ENCODE measurements around the gene LPCAT1.

LPCAT1 gene

DNA sequence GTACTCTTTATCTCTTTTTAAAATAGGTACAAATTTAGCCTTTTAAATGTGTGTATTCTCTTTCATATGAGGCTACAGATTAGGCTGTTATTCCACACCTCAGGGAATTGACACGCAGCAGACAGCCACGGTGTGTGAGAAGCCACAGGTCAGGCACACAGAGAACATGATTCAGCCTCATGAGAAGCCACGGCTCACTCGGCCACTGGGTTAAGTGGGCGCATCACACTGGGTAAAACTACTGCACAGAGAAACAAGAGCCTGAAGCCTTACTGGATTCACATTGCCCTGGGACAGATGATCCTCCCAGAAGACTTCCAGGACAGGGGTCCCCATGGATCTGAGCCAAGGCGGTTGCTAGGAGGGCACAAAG is 28.2 kb downstream of the LPCAT1 start:
- peak; percentile 23 for DNase-seq (ENCODE audit: low read depth)

DNA sequence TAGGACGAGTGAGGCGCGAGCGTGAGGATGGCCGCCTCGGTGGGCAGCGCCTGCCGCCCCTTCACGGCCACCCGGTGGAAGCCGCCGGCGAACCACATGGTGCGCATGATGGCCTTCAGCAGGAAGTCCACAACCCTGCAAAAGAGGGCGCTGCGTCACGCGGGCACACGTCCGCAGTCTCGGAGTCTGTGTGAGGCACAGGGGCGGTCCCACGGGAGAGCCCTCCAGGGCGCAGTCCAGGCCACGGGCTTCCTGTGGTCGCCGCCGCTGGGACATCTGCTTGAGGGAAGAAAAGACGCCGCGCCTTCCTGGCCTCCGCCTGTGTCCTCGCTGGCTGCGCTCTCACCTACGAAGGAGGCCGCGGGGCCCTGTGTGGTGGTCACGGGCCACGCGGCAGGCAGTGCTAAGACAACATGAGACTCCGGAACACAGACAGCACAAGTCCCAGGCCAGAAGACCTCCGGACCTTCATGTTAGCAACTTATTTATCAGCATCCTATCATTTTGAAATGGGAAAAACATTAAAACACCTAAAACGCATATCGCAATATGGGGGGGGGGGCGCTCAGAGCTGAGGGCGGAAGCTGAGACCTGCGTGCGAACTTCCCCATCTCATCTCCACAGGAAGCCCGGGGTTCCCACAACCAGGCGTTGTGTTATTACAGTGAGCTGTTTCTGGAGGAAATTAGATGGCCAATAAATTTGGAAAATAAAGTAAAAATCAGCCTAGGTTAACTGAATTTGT is 28.8 kb downstream of the LPCAT1 start:
- DNase-seq (ENCODE audit: low read depth): peak; percentile 36

DNA sequence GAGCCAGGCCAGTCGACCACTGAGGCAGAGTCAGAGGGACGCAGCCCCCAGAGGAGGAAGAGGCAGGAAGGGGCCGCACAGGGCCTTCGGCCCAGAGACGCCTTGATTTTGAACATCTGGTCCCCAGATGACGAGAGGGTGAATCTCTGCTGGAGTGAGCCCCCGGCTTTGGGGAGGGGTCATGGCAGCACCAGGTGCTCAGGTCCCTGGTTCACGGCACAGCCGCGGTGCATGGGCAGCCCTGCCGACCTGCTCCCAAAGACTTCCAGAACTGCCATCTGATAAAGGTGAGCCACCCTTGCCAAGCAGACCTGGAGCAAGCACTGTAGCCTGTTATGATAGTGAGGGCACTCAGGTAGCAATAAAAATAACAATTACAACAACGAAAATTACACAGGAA is 29.8 kb downstream of the LPCAT1 start:
- DNase-seq (ENCODE audit: low read depth): no peak

DNA sequence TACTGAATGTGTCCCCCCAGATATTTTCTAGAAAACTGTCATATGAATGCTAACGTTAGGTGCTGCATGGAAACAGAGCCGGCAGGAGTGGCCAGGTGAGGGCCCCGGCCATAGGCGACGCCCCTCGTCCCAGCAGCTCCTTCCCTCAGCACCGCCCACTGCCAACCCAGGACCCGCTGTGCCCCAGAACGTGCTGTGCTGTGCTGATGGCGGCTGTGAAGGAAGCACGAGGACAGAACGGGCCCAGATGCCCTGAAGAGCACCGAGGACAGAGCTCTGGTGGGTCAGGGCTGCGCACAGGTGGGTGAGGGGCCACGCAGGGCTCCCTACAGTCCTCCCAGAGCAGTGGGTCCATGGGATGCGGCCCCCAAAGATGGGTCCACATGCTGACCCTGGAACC is 30.3 kb downstream of the LPCAT1 start:
- no peak for DNase-seq (ENCODE audit: low read depth)

DNA sequence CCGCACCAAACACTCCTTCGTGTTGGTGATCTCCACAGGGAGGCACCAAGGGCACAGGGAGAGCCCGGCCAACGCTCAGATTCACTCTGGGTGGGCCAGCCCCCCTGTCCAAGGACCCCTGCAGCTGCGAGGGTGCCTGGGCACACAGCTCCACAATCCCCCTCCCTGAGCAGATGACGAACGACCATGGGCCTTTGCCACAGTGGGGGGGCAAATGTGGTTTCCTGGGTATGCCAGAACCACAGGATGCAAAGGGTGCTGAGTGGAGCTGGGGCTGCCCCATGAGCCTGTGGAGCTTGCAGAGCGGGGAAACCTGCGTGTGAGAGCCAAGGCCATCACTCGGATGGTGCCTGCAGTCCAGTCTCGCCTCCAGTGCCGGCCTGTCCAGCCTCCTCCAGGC is 31.0 kb downstream of the LPCAT1 start:
- no peak for DNase-seq (ENCODE audit: low read depth)

DNA sequence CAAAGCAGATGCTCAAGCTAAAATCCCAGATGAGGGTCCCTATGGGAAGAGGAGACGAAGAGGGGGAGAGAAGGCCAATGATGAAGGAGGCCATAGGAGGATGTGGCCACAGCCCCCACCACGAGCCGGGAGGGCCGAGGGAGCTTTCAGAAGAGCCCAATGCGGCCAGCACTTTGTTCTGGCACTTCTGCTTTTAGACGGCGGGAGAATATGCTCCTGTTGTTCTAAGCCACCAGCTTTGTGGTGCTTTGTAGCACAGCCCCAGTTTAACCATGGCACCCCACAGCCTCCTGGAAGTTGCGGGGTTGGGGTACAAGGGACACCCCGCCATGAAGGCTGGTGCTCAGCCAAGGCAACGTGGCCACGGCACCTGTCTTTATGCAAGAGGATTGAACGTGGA is 33.4 kb downstream of the LPCAT1 start:
- no peak for DNase-seq (ENCODE audit: low read depth)

DNA sequence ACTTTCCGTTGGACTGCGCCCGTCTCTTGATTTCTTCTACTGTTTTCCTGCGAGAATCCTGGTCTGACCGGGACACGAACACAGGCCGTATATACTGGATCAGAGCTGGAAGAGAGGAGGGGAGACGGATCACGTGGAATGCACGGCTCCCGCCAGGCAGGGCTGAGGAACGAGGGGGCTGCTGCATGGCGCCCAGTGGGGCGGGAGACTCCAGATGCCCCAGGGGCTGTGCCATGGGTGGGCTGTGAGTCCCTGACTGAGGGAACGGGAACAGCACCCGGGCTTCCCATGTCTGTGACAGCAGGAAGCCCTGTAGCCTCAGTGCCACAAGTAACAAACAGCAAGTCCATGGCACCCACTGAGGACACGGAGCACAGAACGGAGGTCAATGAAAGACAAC is 34.0 kb downstream of the LPCAT1 start:
- DNase-seq (ENCODE audit: low read depth): no peak

DNA sequence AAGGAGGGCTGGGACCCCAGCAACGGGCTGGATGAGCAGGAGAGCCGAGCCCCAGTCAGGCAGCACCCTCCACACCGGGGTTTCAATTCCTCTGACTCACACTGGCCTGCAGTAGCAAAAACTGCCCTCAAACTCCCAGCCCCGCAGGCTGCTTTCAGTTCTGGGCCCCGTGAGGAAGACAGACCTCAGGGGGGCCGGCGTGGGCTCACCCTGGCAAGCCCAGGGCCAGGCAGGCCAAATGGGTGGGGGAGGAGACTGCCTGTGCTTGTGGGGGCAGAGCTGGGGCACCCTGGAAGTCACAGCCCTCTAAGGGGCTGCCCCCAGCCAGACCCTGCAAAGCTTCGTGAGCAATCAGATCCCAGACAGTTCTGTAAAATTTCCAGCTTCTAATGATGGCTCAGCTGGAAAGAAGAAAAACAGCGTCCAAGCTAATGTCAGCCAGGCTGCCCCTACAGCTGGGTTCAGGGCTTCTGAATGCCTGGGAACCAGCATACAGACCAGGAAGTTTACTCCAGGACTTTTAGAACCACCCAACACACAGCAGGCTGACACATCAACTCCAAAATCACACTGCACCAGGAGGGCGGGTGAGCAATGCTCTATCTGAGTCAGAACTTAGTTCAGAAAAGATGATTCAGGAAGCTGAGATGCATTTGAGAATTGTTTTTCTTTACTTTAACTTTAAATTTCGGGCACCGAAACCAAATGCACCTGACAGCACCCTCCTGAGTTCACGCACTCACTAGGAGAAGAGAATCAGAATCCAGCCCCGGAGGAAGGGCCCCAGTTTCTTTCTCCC is 34.7 kb downstream of the LPCAT1 start:
- peak; percentile 46 for DNase-seq (ENCODE audit: low read depth)

DNA sequence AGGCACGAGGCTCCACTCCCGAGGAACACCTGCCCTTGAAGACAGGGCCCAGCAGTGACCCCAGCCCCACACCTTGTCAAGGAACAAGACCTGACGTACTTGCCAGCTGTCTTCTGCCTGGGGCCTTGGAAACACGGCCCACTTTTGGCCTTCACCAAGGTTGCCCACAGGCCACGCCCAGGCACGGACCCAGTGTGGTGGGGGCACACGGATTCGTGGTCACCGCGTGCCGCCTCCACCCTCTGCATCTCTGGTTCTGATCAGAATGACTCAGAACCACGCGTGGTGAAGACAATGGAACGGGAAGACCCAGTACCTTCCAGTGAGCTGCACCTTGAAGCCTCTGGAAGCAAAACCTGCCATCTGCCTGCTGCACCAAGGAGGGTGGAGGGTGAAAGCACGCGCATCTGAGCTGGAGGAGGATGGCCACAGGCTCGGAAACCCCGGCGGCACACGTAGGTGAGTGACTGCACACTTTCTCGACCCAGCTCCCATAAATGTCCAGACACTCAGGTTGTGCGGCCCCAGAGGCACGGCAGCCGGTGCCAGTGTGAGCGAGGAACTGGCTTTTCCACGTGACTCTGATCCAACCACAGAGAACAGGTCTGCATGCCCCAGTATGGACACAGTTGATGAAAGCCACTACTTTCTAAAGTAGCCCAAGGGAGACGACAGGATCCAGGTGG is 36.5 kb downstream of the LPCAT1 start:
- no peak for DNase-seq (ENCODE audit: low read depth)

DNA sequence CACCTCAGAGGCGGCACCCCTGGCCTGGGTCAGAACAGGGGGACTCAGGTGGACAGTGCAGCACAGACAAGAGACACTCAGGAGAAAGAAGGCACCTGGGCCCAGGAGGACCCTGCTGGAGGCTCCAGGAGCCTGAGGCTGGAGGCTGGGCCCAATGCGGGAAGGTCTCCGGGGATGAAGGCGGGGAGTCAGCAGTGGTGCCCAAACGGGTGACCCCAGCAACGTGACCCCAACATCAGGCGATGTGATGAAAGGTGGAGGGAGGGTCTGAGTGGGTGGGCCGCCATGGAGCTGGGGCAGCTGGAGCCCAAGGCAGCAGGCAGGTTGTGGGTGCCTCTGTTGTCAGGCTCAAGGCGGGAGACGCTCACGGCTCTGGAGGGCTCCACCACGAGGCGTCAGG is 37.5 kb downstream of the LPCAT1 start:
- no peak for DNase-seq (ENCODE audit: low read depth)

DNA sequence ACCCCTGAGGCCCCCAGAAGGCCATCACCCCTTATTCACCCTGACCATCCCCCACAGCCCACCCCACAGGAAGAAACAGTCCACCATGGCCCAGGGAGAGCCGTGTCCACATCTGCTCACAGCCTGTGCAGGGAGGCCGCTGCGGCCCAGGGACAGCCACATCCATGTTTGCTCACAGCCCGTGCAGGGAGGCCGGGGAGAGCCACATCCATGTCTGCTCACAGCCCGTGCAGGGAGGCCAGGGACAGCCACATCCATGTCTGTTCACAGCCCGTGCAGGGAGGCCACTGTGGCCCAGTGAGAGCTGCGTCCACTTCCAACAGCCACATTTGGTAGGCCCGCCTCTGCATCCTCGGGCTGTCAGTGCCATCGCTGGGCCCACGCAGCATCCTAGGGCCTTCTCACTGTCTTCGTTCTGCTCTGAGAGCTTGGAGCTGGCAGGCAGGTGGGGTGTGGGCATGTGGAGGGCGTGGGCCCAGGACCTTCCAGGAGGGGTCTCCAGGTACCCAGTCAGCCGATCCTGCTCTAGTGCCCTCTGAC is 38.1 kb downstream of the LPCAT1 start:
- DNase-seq (ENCODE audit: low read depth): no peak

DNA sequence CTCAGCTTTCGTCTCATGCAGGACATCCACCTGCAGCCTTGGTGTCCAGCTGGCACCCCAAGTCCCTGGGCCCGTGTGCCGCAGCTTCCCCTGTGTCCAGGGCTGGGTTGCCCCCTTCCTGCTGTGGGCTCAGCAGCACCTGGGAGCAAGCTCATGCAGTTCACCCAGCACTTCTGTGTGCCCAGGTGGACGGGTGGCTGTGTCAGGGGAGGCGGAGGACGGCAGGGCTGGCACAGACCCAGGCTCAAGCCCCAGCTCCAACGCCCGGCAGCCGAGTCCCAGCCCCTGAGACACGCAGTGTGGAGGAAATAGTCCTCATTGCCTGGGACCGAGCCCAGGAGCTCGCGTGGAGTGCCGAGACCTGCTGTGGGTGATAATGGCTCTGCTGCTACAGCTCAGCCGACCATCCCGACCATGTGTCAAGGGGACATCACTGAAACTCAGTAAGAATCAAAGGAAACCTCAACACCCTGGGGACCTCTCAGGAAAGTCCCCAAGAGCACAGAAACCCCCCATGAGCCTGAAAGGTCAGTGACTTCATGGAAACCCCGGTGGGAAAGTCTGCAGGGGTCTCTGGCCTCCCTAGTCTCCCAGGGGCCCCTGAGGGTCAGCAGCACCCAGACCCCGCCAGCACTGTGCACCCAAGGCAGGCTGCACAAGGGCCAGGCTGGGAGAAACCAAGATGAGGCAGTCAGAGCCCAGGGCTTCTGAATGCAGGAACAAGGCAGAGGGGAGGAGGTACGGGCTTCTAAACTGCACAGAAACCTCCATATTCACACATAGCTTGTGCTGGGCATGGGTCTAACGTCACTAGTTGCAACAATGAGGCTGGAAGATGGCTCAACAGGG is 38.8 kb downstream of the LPCAT1 start:
- DNase-seq (ENCODE audit: low read depth): no peak

DNA sequence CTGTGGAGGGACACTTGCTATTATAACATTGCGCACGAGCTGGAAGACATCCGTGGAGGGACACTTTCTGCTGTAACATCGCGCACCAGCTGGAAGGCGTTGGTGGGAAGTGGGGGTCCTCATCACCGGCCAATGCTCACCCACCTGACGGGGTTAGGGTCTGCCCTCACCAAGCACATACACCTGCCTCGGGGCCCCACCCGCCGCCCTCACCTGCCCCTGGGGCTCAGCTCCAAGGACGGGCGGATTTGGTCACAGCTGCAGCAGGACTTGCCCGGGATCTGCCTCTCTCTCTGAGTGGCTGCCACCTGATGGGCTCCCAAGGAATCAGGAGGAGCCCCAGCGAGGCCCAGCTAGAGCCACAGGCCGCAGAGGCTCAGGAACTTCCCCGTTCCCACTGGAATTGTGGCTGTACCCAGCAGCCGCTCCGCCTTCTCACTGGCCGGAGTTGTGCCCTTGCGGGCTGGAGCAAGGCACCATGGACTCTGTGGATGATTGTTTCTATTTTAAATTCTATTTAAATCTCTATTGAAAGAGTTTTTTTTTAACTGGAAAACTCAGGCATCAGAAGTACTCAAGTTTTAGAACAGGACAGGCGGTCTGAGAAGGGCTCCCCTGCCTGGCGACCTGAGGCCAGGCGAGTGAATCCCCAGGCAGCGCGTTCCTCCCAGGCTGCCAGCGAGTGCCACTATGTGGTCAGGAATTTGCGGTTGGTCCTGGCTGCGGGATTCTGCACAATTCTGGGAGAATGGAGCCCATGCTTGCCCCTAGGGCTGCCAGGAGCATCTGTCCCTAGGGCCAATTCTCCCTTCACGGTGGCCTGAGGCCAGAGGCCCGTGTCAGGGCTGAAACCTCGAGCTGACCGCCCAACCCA is 39.7 kb downstream of the LPCAT1 start:
- no peak for DNase-seq (ENCODE audit: low read depth)

DNA sequence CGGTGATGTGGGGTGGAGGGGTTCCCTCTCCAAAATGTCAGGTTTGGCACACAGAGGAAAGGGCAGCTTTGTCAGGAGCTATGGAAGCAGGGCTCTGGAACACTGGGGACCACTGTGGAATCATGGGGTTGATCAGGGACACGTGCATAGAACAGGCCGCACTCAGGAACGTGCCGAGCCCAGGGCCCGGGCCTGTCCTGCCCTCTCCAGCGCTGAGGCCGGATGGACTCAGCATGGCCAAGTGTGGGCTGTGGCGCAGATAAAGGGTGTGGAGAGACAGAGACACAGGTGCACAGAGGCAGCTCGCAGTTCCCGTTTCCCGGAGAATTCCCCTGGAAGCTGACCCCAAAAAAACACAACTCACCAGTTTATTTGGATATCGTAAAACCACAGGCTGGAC is 40.7 kb downstream of the LPCAT1 start:
- no peak for DNase-seq (ENCODE audit: low read depth)

DNA sequence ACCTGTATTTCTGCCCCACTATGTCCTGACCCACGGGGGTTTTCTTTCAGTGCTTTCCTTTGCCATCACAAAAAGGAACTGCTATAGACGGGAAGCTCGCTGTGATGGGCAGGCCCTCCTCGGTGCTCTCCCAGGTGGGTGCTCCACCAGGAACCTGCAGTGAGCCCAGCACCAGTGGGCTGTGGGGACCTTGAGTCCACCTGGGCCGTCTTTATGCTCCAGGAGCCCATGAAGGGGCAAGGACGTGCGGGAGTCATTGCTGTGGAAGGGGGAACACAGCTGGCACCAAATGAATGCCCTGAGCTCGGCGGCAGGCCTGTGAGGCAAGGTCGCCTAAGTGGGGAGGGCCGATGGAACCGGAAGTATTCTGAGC is 41.8 kb downstream of the LPCAT1 start:
- DNase-seq (ENCODE audit: low read depth): no peak

DNA sequence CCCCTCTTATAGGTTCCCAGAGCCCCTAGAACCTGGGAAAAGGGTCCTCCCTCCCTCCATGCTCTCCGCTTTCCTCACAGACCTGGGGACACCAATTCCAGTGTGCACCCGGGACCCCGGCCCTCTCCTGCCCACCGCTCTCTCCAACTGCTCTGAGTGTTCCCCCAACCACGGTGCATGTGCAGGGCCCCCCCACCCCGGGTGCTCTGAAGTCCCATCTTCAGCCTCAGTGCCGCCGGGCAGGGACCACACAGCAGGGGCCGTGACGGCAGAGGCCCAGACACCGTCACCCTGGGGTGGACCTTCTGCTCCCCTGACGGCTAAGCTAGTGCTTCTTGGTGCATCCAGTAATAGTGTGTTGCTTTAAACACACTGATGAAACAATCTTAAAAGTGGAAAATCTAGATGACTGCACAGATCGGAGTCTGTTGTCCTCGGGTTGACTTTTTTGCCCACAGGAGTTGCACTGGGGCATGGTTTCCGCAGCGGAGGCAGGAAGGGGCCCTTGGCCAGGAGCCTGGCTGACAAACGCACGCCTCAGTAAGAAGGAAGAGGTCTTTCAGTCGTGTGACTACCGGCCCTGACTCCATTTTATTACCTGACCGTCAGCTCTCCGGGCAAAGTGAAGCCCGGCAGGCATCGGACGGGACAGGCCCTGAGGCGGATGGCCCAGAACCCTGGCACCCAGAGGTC is 42.3 kb downstream of the LPCAT1 start:
- DNase-seq (ENCODE audit: low read depth): no peak

DNA sequence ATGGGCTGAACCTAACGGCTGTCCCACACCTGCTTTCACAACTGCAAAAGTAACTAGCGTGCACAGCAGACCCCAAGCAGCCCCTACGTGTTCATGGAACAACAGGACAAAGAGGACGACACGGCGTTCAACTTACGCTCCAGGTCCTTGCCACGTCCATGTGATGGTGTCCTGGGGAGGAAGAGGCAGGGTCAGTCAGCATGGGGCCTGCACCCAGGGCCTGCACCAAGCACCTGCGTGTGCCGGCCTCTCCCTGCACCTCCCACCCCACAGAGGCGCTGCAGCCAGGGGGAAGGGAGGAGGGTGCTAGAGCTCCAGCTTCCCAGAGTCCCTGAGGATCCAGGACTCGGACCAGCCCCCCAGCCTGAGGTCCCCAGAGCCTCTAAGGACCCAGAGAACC is 43.0 kb downstream of the LPCAT1 start:
- no peak for DNase-seq (ENCODE audit: low read depth)

DNA sequence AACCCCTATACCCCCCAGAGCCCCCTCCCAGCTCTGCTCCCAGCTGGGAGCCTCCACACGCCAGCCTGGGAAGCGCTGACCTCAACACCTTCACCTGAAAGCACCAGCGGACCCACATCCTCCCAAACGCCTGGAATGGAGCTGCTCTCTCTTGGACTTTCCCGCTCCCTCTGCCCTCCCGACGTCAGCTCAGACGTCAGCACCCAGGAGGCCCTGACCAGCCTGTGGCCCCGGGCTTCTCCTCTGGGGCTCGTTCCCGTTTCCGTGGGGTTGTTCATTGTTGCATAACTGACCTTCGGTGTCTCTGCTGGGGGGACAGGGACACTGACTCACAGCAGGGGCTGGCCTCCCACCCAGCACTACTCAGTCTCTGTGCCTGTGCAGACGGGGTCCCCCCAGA is 43.5 kb downstream of the LPCAT1 start:
- no peak for DNase-seq (ENCODE audit: low read depth)

DNA sequence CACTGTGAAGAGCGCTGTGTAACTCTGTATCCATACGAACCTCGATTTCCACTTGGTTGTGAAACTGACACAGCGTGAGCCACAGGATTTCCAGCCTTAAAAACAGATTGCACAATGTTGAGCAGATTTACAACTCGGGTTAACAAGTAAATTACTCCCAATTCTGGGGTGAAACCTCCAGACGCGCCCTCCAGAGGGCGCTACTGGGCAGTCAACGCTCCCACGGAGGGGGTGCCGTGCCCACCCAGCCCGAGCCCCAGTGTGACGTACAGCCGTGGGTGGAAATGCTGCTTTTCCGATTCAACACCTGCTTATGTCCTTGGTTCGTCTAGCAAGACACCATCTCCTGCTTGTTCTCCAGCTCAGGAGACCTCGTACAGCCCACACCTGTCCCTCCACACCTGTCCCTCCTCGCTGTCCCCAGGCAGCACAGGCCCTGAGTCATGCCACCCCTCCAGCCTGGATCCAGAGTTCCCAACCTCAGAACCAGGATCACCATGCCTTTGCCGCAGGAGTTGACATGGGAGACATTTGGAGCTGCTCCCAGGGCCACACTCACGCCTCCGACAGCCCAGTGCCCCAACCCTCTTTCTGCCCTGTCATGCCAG is 44.1 kb downstream of the LPCAT1 start:
- DNase-seq (ENCODE audit: low read depth): peak; percentile 38

DNA sequence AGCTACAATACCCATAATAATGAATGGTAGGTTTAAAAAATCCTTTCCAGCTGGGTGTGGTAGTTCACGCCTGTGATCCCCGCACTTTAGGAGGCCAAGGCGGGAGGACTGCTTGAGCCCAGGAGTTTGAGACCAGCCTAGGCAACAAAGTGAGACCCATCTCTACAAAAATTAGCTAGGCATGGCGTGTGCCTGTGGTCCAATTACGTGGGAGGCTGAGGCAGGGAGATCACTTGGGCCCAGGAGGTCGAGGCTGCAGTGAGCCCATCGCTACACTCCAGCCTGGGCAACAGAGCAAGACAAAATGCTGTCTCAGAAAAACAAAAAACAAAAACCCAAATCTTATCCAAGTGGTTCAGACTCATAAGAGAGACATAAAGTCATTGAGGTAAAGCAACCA is 44.7 kb downstream of the LPCAT1 start:
- DNase-seq (ENCODE audit: low read depth): no peak

Measured in stimulated activated CD8-positive, alpha-beta memory T cell treated with anti-CD3 and anti-CD28 coated beads, Interleukin-4, amount 100 ng/mL, for 24 hours (primary cell).